Lower lobe of right lung (tissue), 2 donors: ENCODE data around the gene NMNAT1. TPM values are rescaled to one million over a fixed set of nuclear protein-coding genes. Genes with fewer than 3 reads are reported as not detected.
"Not testable (repeated sequence)": the region's sequence is repeated elsewhere in the genome, so short reads cannot be mapped to it uniquely, and the experiment has no call there.

Source experiments
- ATAC-seq, 2 donors: fragments of 200-7000 bp; cut with Tn5 transposase; one replicate each; pipeline ENCODE4 v1.9.1; 2020 to 2022; ENCODE audit warnings: mild to moderate bottlenecking in 2 of 2, moderate library complexity in 2 of 2
- DNase-seq: peaks from one replicate; pipeline ENCODE4 v3.0.0-alpha.2; 2020
- H3K27ac ChIP-seq: fragments of 200-600 bp; one replicate; pipeline ENCODE4 v1.8.0; 2022
- H3K27me3 ChIP-seq: fragments of 200-600 bp; one replicate; pipeline ENCODE4 v1.8.0; 2022; ENCODE audit warnings: low read depth
- H3K36me3 ChIP-seq: fragments of 200-600 bp; one replicate; pipeline ENCODE4 v1.8.0; 2022; ENCODE audit warnings: mild to moderate bottlenecking
- H3K4me1 ChIP-seq: fragments of 200-600 bp; one replicate; pipeline ENCODE4 v1.8.0; 2022
- H3K4me3 ChIP-seq: fragments of 200-600 bp; one replicate; pipeline ENCODE4 v1.8.0; 2022; ENCODE audit warnings: mild to moderate bottlenecking
- H3K9me3 ChIP-seq: fragments of 200-600 bp; one replicate; pipeline ENCODE4 v1.8.0; 2022
- CTCF ChIP-seq: fragments of 200-600 bp; IDR thresholded peaks from one replicate; pipeline ENCODE4 v1.8.0; 2022; ENCODE audit warnings: antibody characterized with exemption, mild to moderate bottlenecking
- intact Hi-C: fragments of 100-400 bp; cut with DNase I; formaldehyde crosslinking; loops from one replicate; pipeline ENCODE4 v1.11.0; 2022
- total RNA-seq: library from RNA; stranded (reverse); fragmentation: NEBNext Ultra II Directional; extraction: Animal tissue kit (Norgen Biotek cat#: 25700); gene quantifications from one replicate; pipeline ENCODE4 v1.2.1, GENCODE V29; 2021
- donor health status: DM: no; HTN: yes; CAD: no; lungs with severe emphysema.

Gene NMNAT1
- total RNA-seq, 1 donor from 2014 or later: 9.2 TPM

- DNase-seq (no peak), ATAC-seq (no peak)
- no peak for TF ChIP-seq CTCF
- no peak overlapping the region for H3K27ac ChIP-seq
- intact Hi-C loops: no loop called here
- H3K4me1 ChIP-seq: peaks cover 32% of the 10 kb centered on the region
- H3K27me3 ChIP-seq: no peaks in the 10 kb centered on the region
- H3K9me3 ChIP-seq: no peaks in the 10 kb centered on the region
- H3K4me3 ChIP-seq: no peak overlapping the region
- H3K36me3 ChIP-seq: no peaks in the 10 kb centered on the region
Measured at GRCh38 chr1:9912264-9912936, 30.9 kb upstream of the NMNAT1 start.

GRCh38 chr1:9914610-9914937, 28.7 kb upstream of the NMNAT1 start:
- ATAC-seq (no peak), DNase-seq (no peak)
- no peak overlapping the region for H3K4me3 ChIP-seq
- intact Hi-C loops: no loop called here
- no peak for TF ChIP-seq CTCF
- no peak overlapping the region for H3K27ac ChIP-seq
- no peaks in the 10 kb centered on the region for H3K27me3 ChIP-seq
- peaks cover 12% of the 10 kb centered on the region for H3K4me1 ChIP-seq
- H3K36me3 ChIP-seq: no peaks in the 10 kb centered on the region
- H3K9me3 ChIP-seq: no peaks in the 10 kb centered on the region

- Histone ChIP-seq H3K9me3 (no peaks in the 10 kb centered on the region), H3K27ac (no peak overlapping the region), H3K36me3 (no peaks in the 10 kb centered on the region), H3K27me3 (no peaks in the 10 kb centered on the region), H3K4me3 (no peak overlapping the region), H3K4me1 (peaks cover 5% of the 10 kb centered on the region)
- DNase-seq (no peak), ATAC-seq (no peak)
- TF ChIP-seq CTCF: no peak
- intact Hi-C loops: no loop called here
Measured at GRCh38 chr1:9916452-9916851, 26.8 kb upstream of the NMNAT1 start.

GRCh38 chr1:9917495-9917894, 25.8 kb upstream of the NMNAT1 start:
- H3K27me3 ChIP-seq, H3K4me1 ChIP-seq, H3K27ac ChIP-seq, H3K36me3 ChIP-seq, DNase-seq, intact Hi-C loops, H3K4me3 ChIP-seq, H3K9me3 ChIP-seq, ATAC-seq: not testable (repeated sequence)

GRCh38 chr1:9917901-9918300, 25.4 kb upstream of the NMNAT1 start:
- no peaks in the 10 kb centered on the region for H3K27me3 ChIP-seq
- TF ChIP-seq CTCF: no peak
- no peaks in the 10 kb centered on the region for H3K9me3 ChIP-seq
- no peak overlapping the region for H3K27ac ChIP-seq
- ATAC-seq: no peak
- H3K4me3 ChIP-seq: no peak overlapping the region
- H3K36me3 ChIP-seq: no peaks in the 10 kb centered on the region
- no peaks in the 10 kb centered on the region for H3K4me1 ChIP-seq
- no peak for DNase-seq
- intact Hi-C loops: no loop called here

GRCh38 chr1:9920606-9921005, 22.7 kb upstream of the NMNAT1 start:
- intact Hi-C loops: no loop called here
- Histone ChIP-seq H3K4me3 (no peak overlapping the region), H3K4me1 (no peaks in the 10 kb centered on the region), H3K36me3 (no peaks in the 10 kb centered on the region), H3K27ac (no peak overlapping the region), H3K27me3 (no peaks in the 10 kb centered on the region), H3K9me3 (no peaks in the 10 kb centered on the region)
- TF ChIP-seq CTCF: no peak
- ATAC-seq: no peak
- no peak for DNase-seq
